K562 (cell line): Measurements from ENCODE around the gene STK11. TPM values are rescaled to one million over a fixed set of nuclear protein-coding genes. Genes with fewer than 3 reads are reported as not detected.
A peak's percentile ranks its signal among the peaks of the same experiment; 100 is the strongest.

ENCODE experiments used
- CREM ChIP-seq: IDR thresholded peaks from 2 replicates; pipeline ENCODE4 v1.6.1; 2014; ENCODE audit warnings: antibody characterized with exemption, low read depth
- MAFG ChIP-seq: fragments of 450-650 bp; conservative IDR thresholded peaks from 2 replicates; pipeline ENCODE4 v1.6.1; 2016; ENCODE audit warnings: missing genetic modification characterization, missing compliant biosample characterization
- POLR2AphosphoS5 ChIP-seq: IDR thresholded peaks from 2 replicates; pipeline ENCODE4 v1.6.1; 2011; ENCODE audit warnings: mild to moderate bottlenecking, low read depth, low read length, moderate library complexity; ENCODE audit not compliant: control insufficient read depth, insufficient read depth
- PYGO2 ChIP-seq: fragments of 450-650 bp; IDR thresholded peaks from 2 replicates; pipeline ENCODE4 v1.6.1; 2016; ENCODE audit warnings: mild to moderate bottlenecking, missing genetic modification characterization, moderate library complexity, missing compliant biosample characterization
- RCOR1 ChIP-seq, 2 experiments: IDR thresholded peaks; 2 replicates each; pipeline ENCODE4 v1.6.1; 2012; ENCODE audit warnings: low read depth in 2 of 2, low read length in 2 of 2, borderline replicate concordance in 1 of 2, improper control_type of control experiment in 1 of 2
- RREB1 ChIP-seq: fragments of 250-450 bp; sonication (Bioruptor Pico); IDR thresholded peaks from 2 replicates; pipeline ENCODE4 v1.4.0; 2020
- SOX6 ChIP-seq: fragments of 450-650 bp; IDR thresholded peaks from 2 replicates; pipeline ENCODE4 v1.6.1; 2014; ENCODE audit warnings: mild to moderate bottlenecking
- TFAM ChIP-seq: fragments of 250-450 bp; sonication (Bioruptor Pico); conservative IDR thresholded peaks from 2 replicates; pipeline ENCODE4 v1.5.0; 2021; ENCODE audit warnings: mild to moderate bottlenecking, moderate library complexity
- ZBTB26 ChIP-seq: fragments of 450-650 bp; formaldehyde crosslinking; IDR thresholded peaks from 2 replicates; pipeline ENCODE4 v1.4.0; 2022; ENCODE audit warnings: missing genetic modification characterization
- ZNF79 ChIP-seq: fragments of 250-450 bp; sonication (Bioruptor Pico); IDR thresholded peaks from 2 replicates; pipeline ENCODE4 v1.4.0; 2020; ENCODE audit warnings: low read depth, mild to moderate bottlenecking, moderate library complexity
- polyA plus RNA-seq, 8 experiments: library from polyadenylated mRNA; depleted of rRNA in 4 of 8; stranded (reverse) in 5 of 8; unstranded in 3 of 8; fragments of >200 nt; fragmentation: Nextera tagmentation in 2 of 8; fragmentation: Illumina TruSeq in 1 of 8; extraction: Ambion mirVana in 2 of 8; extraction: Trizol in 1 of 8; gene quantifications; 2 replicates each; pipeline versions ENCODE4 v1.2.1 to v1.2.3, GENCODE V29; 2011 to 2014; ENCODE audit warnings: inconsistent platforms in 1 of 8, missing spikeins in 1 of 8
- total RNA-seq, 7 experiments: library from RNA; depleted of rRNA in 6 of 7; stranded (reverse); fragments of >200 nt in 6 of 7; fragmentation: Illumina TruSeq in 2 of 7; extraction: Trizol in 2 of 7; gene quantifications; 2 replicates each; pipeline versions ENCODE4 v1.2.1 to v1.2.3, GENCODE V29; 2011 to 2021; ENCODE audit warnings: low replicate concordance in 1 of 7
- TF ChIP-seq, protein P1 (sequence below): sonication (generic); formaldehyde crosslinking; IDR thresholded peaks from 2 replicates; pipeline ENCODE4 v1.5.0; 2020; ENCODE audit warnings: missing genetic modification reagents
- TF ChIP-seq, protein P2 (sequence below): fragments of 250-450 bp; sonication (Bioruptor Pico); IDR thresholded peaks from 2 replicates; pipeline ENCODE4 v1.9.0; 2021; ENCODE audit warnings: mild to moderate bottlenecking, inconsistent platforms

STK11 gene
- total and polyA plus RNA-seq, 9 of the 15 experiments (the other 6 are each of a cell fraction or from before 2014, with no cell fraction given): 0.15 to 96.5 (median 31.7) TPM

- TF ChIP-seq RREB1 (CRISPR knock-in tag) (no peak; the same call in 1 of the 2 replicates), SOX6 (no peak), POLR2AphosphoS5 (no peak), TFAM (CRISPR knock-in tag) (no peak), MAFG (tag) (no peak), ZNF79 (CRISPR knock-in tag) (no peak), PYGO2 (tag) (no peak), ZBTB26 (CRISPR knock-in tag) (no peak), RCOR1 (IDR thresholded peaks at IDR 0.05; ENCODE audit: borderline replicate concordance in 1 of 2, low read depth in 2 of 2, low read length in 2 of 2) (no peak), CREM (peak; percentile 98)
- TF ChIP-seq, protein P1, sequence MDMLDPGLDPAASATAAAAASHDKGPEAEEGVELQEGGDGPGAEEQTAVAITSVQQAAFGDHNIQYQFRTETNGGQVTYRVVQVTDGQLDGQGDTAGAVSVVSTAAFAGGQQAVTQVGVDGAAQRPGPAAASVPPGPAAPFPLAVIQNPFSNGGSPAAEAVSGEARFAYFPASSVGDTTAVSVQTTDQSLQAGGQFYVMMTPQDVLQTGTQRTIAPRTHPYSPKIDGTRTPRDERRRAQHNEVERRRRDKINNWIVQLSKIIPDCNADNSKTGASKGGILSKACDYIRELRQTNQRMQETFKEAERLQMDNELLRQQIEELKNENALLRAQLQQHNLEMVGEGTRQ (CRISPR knock-in tag): no peak
- TF ChIP-seq, protein P2, sequence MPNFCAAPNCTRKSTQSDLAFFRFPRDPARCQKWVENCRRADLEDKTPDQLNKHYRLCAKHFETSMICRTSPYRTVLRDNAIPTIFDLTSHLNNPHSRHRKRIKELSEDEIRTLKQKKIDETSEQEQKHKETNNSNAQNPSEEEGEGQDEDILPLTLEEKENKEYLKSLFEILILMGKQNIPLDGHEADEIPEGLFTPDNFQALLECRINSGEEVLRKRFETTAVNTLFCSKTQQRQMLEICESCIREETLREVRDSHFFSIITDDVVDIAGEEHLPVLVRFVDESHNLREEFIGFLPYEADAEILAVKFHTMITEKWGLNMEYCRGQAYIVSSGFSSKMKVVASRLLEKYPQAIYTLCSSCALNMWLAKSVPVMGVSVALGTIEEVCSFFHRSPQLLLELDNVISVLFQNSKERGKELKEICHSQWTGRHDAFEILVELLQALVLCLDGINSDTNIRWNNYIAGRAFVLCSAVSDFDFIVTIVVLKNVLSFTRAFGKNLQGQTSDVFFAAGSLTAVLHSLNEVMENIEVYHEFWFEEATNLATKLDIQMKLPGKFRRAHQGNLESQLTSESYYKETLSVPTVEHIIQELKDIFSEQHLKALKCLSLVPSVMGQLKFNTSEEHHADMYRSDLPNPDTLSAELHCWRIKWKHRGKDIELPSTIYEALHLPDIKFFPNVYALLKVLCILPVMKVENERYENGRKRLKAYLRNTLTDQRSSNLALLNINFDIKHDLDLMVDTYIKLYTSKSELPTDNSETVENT: peak; percentile 92
Measured at GRCh38 chr19:1239796-1240737, 34.5 kb downstream of the STK11 start (continued).
